Activated CD8-positive, alpha-beta T cell treated with anti-CD3 and anti-CD28 coated beads for 36 hours (primary cell): ENCODE data around the gene PICALM. TPM values are rescaled to one million over a fixed set of nuclear protein-coding genes. Genes with fewer than 3 reads are reported as not detected.
A peak's percentile ranks its signal among the peaks of the same experiment; 100 is the strongest.

Experiments
- ATAC-seq: fragments of 200-7000 bp; cut with Tn5 transposase; one replicate; pipeline ENCODE4 v1.10.0; 2021; ENCODE audit warnings: mild to moderate bottlenecking, moderate library complexity
- CTCF ChIA-PET: fragments of 350-600 bp; sonication (Branson Sonifier 250); formaldehyde crosslinking; loops from one replicate; lab custom pipeline; 2021; ENCODE audit warnings: antibody characterized with exemption; lab: Charles Lee
- POLR2A ChIA-PET: fragments of 350-600 bp; sonication (Branson Sonifier 250); formaldehyde crosslinking; loops from one replicate; lab custom pipeline; 2021; ENCODE audit warnings: antibody characterized with exemption; lab: Charles Lee
- DNase-seq: peaks from one replicate; pipeline ENCODE4 v3.0.0-alpha.2; 2020
- H3K27ac Mint-ChIP-seq: one replicate; pipeline ENCODE4 v1.8.0; 2021; ENCODE audit warnings: mild to moderate bottlenecking, mixed read lengths
- H3K27me3 Mint-ChIP-seq: one replicate; pipeline ENCODE4 v1.8.0; 2021; ENCODE audit warnings: mixed read lengths
- H3K36me3 Mint-ChIP-seq: one replicate; pipeline ENCODE4 v1.8.0; 2021; ENCODE audit warnings: low read depth, mixed read lengths
- H3K4me1 Mint-ChIP-seq: one replicate; pipeline ENCODE4 v1.8.0; 2021; ENCODE audit warnings: low read depth, mixed read lengths
- H3K4me3 Mint-ChIP-seq: one replicate; pipeline ENCODE4 v1.8.0; 2021; ENCODE audit warnings: mild to moderate bottlenecking, moderate library complexity, mixed read lengths
- H3K9me3 Mint-ChIP-seq: one replicate; pipeline ENCODE4 v1.8.0; 2021; ENCODE audit warnings: mixed read lengths
- intact Hi-C: fragments of 100-400 bp; cut with micrococcal nuclease; formaldehyde crosslinking; loops from one replicate; pipeline ENCODE4 v1.10.0; 2022
- total RNA-seq, 2 experiments: library from RNA; stranded (reverse); gene quantifications; one replicate each; pipeline ENCODE4 v1.2.3, GENCODE V29; 2021
- TF ChIP-seq, protein P1 (sequence below): fragments of 200-600 bp; IDR thresholded peaks from one replicate; pipeline ENCODE4 v1.8.0; 2022; ENCODE audit warnings: antibody characterized with exemption, mild to moderate bottlenecking

PICALM gene
- total RNA-seq, 2 experiments from 2014 or later: 57.5 to 61.2 TPM

DNA sequence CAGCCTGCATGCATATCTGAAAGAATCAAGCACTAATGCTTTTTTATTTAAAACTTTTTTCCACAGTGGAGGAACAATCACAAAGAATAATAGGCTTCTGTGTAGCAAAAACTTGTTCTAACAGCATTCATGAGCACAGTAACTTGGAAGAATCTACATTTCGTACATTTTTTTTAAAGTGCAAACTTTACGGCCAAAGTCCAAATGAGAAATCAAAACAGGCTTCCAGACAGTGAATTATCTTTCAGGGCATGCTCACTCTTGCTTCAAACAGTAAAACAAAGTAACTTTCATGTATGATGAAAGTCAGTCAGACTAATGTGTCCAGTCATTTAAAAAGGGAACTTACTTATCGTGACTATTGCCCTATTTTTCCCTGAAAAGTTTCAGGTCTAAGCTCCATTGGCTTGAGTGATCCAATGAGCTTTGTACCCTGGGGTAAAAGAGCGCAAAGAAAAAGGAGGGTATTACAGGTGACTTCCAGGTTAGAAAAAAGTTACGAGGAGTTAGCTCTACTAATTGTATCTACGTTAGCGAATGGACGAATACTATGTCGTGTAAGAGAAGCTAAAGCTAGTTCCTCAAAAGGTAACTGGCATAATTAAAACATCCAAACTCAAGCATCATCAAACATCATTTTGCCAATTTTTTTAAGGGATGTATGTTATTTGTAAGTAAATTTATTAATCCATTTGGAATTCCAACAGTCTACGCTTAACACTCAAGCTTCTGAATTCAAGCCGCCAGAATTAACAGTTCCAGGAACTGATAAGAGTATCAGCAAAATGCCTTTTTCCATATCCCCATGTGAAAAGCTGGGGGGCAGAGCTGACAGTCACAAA, 1.7 kb downstream of the PICALM start:
- TF ChIP-seq, protein P1, sequence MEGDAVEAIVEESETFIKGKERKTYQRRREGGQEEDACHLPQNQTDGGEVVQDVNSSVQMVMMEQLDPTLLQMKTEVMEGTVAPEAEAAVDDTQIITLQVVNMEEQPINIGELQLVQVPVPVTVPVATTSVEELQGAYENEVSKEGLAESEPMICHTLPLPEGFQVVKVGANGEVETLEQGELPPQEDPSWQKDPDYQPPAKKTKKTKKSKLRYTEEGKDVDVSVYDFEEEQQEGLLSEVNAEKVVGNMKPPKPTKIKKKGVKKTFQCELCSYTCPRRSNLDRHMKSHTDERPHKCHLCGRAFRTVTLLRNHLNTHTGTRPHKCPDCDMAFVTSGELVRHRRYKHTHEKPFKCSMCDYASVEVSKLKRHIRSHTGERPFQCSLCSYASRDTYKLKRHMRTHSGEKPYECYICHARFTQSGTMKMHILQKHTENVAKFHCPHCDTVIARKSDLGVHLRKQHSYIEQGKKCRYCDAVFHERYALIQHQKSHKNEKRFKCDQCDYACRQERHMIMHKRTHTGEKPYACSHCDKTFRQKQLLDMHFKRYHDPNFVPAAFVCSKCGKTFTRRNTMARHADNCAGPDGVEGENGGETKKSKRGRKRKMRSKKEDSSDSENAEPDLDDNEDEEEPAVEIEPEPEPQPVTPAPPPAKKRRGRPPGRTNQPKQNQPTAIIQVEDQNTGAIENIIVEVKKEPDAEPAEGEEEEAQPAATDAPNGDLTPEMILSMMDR: no peak
- Mint-ChIP-seq H3K4me3 (peak overlapping the region; percentile 100), H3K27ac (peak overlapping the region; percentile 98), H3K4me1 (peaks cover 34% of the 10 kb centered on the region), H3K36me3 (peaks cover 29% of the 10 kb centered on the region), H3K9me3 (no peaks in the 10 kb centered on the region), H3K27me3 (no peaks in the 10 kb centered on the region)
- intact Hi-C loops: loop anchor here (2.0 to 5.0 kb wide), 3 partner anchors 20 to 220 kb away; no protein-coding TSS in a partner anchor
- ChIA-PET CTCF (interaction anchor here (0.7 to 6.0 kb wide), 14 partner anchors 9 to 184 kb away, joined by 3 to 47 read pairs (median 5); no protein-coding TSS in a partner anchor), POLR2A (interaction anchor here (0.8 to 5.5 kb wide), 13 partner anchors 8 to 194 kb away, joined by 3 to 37 read pairs (median 7); partner anchors contain the start of gene EED)
- ATAC-seq (no peak), DNase-seq (no peak)

DNA sequence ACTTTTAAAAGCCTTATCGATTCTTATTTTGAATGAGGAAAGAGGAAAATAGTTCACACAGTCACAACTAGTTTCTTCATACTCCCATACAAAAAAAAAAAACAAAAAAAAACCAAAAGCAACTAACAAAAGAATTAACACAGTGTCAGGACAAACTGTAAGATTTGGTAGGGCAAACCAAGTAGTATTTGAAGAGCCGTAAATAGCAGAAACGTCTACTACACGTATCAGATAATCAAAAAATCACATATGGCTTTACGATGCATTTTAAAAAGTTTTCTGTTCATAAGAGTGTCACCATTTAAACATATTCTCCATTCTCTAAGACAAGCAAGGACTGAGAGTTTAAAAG, 2.3 kb downstream of the PICALM start:
- no peaks in the 10 kb centered on the region for H3K9me3 Mint-ChIP-seq
- ATAC-seq (no peak), DNase-seq (no peak)
- intact Hi-C loops: loop anchor here (2.0 to 5.0 kb wide), 3 partner anchors 20 to 221 kb away; no protein-coding TSS in a partner anchor
- H3K36me3 Mint-ChIP-seq: peaks cover 33% of the 10 kb centered on the region
- peaks cover 38% of the 10 kb centered on the region for H3K4me1 Mint-ChIP-seq
- TF ChIP-seq, protein P1: no peak
- no peaks in the 10 kb centered on the region for H3K27me3 Mint-ChIP-seq
- H3K27ac Mint-ChIP-seq: peak overlapping the region; percentile 98
- POLR2A ChIA-PET: interaction anchor here (1.7 to 5.5 kb wide), 2 partner anchors 110 to 179 kb away, joined by 7 to 37 read pairs; partner anchors contain the start of gene EED
- CTCF ChIA-PET: interaction anchor here (0.9 to 6.0 kb wide), 7 partner anchors 22 to 185 kb away, joined by 4 to 47 read pairs (median 7); no protein-coding TSS in a partner anchor
- peak overlapping the region; percentile 100 for H3K4me3 Mint-ChIP-seq

DNA sequence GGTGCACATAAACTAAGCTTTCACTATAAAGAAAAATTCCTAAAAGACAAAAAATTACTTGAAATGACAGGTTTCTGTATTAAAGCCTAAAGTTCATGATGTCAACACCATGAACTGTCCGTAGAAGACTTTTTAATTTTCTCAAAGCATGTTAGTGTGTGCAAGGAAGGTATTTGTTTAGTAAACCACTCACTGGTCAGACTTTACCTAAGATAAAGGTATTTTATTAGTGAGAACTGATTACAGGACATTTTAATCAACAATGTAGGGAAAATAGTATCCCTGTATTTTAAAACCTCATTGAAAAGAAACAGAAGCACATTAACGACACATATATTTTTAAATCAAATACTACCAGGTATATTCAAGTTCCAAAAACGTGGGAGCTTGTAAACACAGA, 2.9 kb downstream of the PICALM start:
- intact Hi-C loops: loop anchor here (2.0 to 5.0 kb wide), 3 partner anchors 19 to 221 kb away; no protein-coding TSS in a partner anchor
- POLR2A ChIA-PET: interaction anchor here (0.9 to 5.5 kb wide), 3 partner anchors 23 to 179 kb away, joined by 3 to 37 read pairs (median 3); partner anchors contain the start of gene EED
- no peak for ATAC-seq
- no peaks in the 10 kb centered on the region for H3K9me3 Mint-ChIP-seq
- TF ChIP-seq, protein P1: no peak
- peaks cover 44% of the 10 kb centered on the region for H3K4me1 Mint-ChIP-seq
- H3K36me3 Mint-ChIP-seq: peaks cover 38% of the 10 kb centered on the region
- CTCF ChIA-PET: interaction anchor here (0.9 to 6.0 kb wide), 4 partner anchors 22 to 174 kb away, joined by 3 to 47 read pairs (median 4); no protein-coding TSS in a partner anchor
- peak overlapping the region; percentile 100 for H3K4me3 Mint-ChIP-seq
- no peaks in the 10 kb centered on the region for H3K27me3 Mint-ChIP-seq
- DNase-seq: no peak
- peak overlapping the region; percentile 98 for H3K27ac Mint-ChIP-seq

DNA sequence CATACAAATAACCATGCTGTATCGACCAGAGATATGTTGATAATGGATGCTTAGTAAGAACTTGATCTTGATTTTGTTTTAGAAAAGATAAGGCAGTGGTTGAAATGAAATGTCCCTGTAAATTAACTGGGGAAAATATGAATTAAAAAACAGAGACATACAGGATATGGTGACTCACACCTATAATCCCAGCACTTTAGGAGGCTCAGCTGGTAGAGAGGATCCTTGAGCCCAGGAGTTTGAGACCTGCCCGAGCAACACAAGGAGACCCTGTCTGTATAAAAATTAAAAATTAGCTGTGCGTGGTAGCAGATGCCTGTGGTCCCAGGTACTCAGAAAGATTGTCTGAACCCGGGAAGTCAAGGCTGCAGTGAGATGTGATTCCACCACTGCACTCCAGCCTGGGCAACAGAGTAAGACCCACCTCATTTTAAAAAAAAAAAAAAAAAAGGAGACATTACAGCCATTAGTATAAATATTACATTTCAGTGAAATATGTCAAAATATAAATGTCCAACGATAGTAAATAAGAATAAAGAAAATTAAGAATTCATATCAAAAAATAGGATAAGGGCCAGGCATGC, 4.6 kb downstream of the PICALM start:
- intact Hi-C loops: no loop called here
- H3K27me3 Mint-ChIP-seq: no peaks in the 10 kb centered on the region
- CTCF ChIA-PET: interaction anchor here (6.0 kb wide), 1 partner anchor 23 kb away, joined by 47 read pairs; no protein-coding TSS in a partner anchor

More for the DNA sequence above, 4.6 kb downstream of the PICALM start:
- H3K9me3 Mint-ChIP-seq: no peaks in the 10 kb centered on the region
- ATAC-seq (no peak), DNase-seq (no peak)
- peaks cover 48% of the 10 kb centered on the region for H3K4me1 Mint-ChIP-seq
- H3K4me3 Mint-ChIP-seq: peak overlapping the region; percentile 100
- TF ChIP-seq, protein P1: no peak
- POLR2A ChIA-PET: interaction anchor here (0.8 to 5.5 kb wide), 2 partner anchors 15 to 181 kb away, joined by 3 to 37 read pairs; partner anchors contain the start of gene EED
- H3K36me3 Mint-ChIP-seq: peaks cover 46% of the 10 kb centered on the region
- peak overlapping the region; percentile 84 for H3K27ac Mint-ChIP-seq
